GM19240 (cell line): Measurements from ENCODE around the gene REL.
"Not testable (repeated sequence)": the region's sequence is repeated elsewhere in the genome, so short reads cannot be mapped to it uniquely, and the experiment has no call there.

Experiments
- DNase-seq: peaks from one replicate; pipeline ENCODE4 v3.0.0; 2011; ENCODE audit warnings: low spot score; ENCODE audit not compliant: insufficient read length

REL gene

GRCh38 chr2:60867848-60868247 lies 13.5 kb upstream of the REL start:
- DNase-seq: no peak

GRCh38 chr2:60868589-60869273 lies 12.6 kb upstream of the REL start:
- no peak for DNase-seq

GRCh38 chr2:60872510-60872928 lies 8.9 kb upstream of the REL start:
- DNase-seq: no peak

- no peak for DNase-seq
Measured at GRCh38 chr2:60873381-60873780, 8.0 kb upstream of the REL start.

GRCh38 chr2:60875520-60875919 lies 5.9 kb upstream of the REL start:
- DNase-seq: no peak

GRCh38 chr2:60880643-60881046 lies 729 bp upstream of the REL start:
- DNase-seq: no peak

GRCh38 chr2:60882971-60883753 lies 1.8 kb downstream of the REL start:
- DNase-seq: no peak

GRCh38 chr2:60883896-60884295 lies 2.5 kb downstream of the REL start:
- DNase-seq: no peak

GRCh38 chr2:60884800-60885199 lies 3.4 kb downstream of the REL start:
- no peak for DNase-seq

- DNase-seq: no peak
Measured at GRCh38 chr2:60885683-60886082, 4.3 kb downstream of the REL start.

GRCh38 chr2:60886991-60887390 lies 5.6 kb downstream of the REL start:
- no peak for DNase-seq

GRCh38 chr2:60888853-60889252 lies 7.5 kb downstream of the REL start:
- no peak for DNase-seq

GRCh38 chr2:60889581-60890392 lies 8.4 kb downstream of the REL start:
- DNase-seq: not testable (repeated sequence)

- no peak for DNase-seq
Measured at GRCh38 chr2:60890393-60890707, 9.0 kb downstream of the REL start.

- DNase-seq: no peak
Measured at GRCh38 chr2:60891180-60891579, 9.8 kb downstream of the REL start.

- no peak for DNase-seq
Measured at GRCh38 chr2:60898567-60898966, 17.2 kb downstream of the REL start.

GRCh38 chr2:60899230-60899891 lies 18.0 kb downstream of the REL start:
- DNase-seq: no peak

GRCh38 chr2:60899892-60900249 lies 18.5 kb downstream of the REL start:
- no peak for DNase-seq

- not testable (repeated sequence) for DNase-seq
Measured at GRCh38 chr2:60901296-60901695, 19.9 kb downstream of the REL start.

- not testable (repeated sequence) for DNase-seq
Measured at GRCh38 chr2:60905867-60906266, 24.5 kb downstream of the REL start.

- no peak for DNase-seq
Measured at GRCh38 chr2:60906395-60906794, 25.0 kb downstream of the REL start.

- no peak for DNase-seq
Measured at GRCh38 chr2:60907329-60907728, 26.0 kb downstream of the REL start.
